Spleen (tissue), 11 donors: ENCODE data around the gene CLASRP. TPM values are rescaled to one million over a fixed set of nuclear protein-coding genes. Genes with fewer than 3 reads are reported as not detected.

Source experiments
- DNase-seq: peaks from one replicate; pipeline ENCODE4 v3.0.0-alpha.2; 2020
- H3K27ac ChIP-seq, 8 donors: fragments of 200-600 bp; sonication (generic) in 7 of 8; 1 replicate in 4 of 8; 2 replicates in 4 of 8; pipeline versions ENCODE4 v1.5.0 to v1.8.0; 2016 to 2021; ENCODE audit warnings: inconsistent platforms in 4 of 8, mild to moderate bottlenecking in 4 of 8, moderate library complexity in 1 of 8
- H3K27me3 ChIP-seq, 7 donors: fragments of 200-600 bp; sonication (generic) in 6 of 7; replicated peaks in 1 of 7; 1 replicate in 4 of 7; 2 replicates in 3 of 7; pipeline versions ENCODE4 v1.5.0 to v1.8.0; 2016 to 2021; ENCODE audit warnings: inconsistent platforms in 3 of 7, mild to moderate bottlenecking in 1 of 7
- H3K36me3 ChIP-seq, 6 donors: fragments of 200-600 bp; sonication (generic) in 5 of 6; 1 replicate in 4 of 6; 2 replicates in 2 of 6; pipeline versions ENCODE4 v1.5.0 to v1.8.0; 2016 to 2021; ENCODE audit warnings: inconsistent platforms in 2 of 6
- H3K4me1 ChIP-seq, 6 donors: fragments of 200-600 bp; sonication (generic) in 5 of 6; 1 replicate in 3 of 6; 2 replicates in 3 of 6; pipeline versions ENCODE4 v1.5.0 to v1.8.0; 2016 to 2021; ENCODE audit warnings: inconsistent platforms in 3 of 6
- H3K4me3 ChIP-seq, 8 donors: fragments of 200-600 bp; sonication (generic) in 7 of 8; 1 replicate in 4 of 8; 2 replicates in 4 of 8; pipeline versions ENCODE4 v1.5.0 to v1.8.0; 2016 to 2021; ENCODE audit warnings: inconsistent platforms in 4 of 8, mild to moderate bottlenecking in 4 of 8, moderate library complexity in 2 of 8
- H3K9me3 ChIP-seq, 8 donors: fragments of 200-600 bp; sonication (generic) in 7 of 8; 1 replicate in 4 of 8; 2 replicates in 4 of 8; pipeline versions ENCODE4 v1.5.0 to v1.8.0; 2016 to 2021; ENCODE audit warnings: inconsistent platforms in 4 of 8
- POLR2A ChIP-seq, 3 donors: fragments of 450-650 bp; IDR thresholded peaks; one replicate each; pipeline ENCODE4 v1.5.1; 2017; ENCODE audit warnings: antibody characterized with exemption in 3 of 3, mild to moderate bottlenecking in 1 of 3
- POLR2AphosphoS5 ChIP-seq, 3 donors: sonication (generic); formaldehyde crosslinking; IDR thresholded peaks; one replicate each; pipeline ENCODE4 v1.5.1; 2017; ENCODE audit warnings: antibody characterized with exemption in 3 of 3
- WGBS, 5 donors: extraction: QIAGEN DNeasy Blood & Tissue Kit in 3 of 5; methylation state at CpG; one replicate each; pipeline versions ENCODE4 v1.1.5 to v1.1.7; 2013 to 2018; 5-methylcytosine and 5-hydroxymethylcytosine counted together
- intact Hi-C: fragments of 100-400 bp; cut with DNase I; formaldehyde crosslinking; loops from one replicate; pipeline ENCODE4 v1.15.0; 2023; ENCODE audit warnings: low total_unique reads
- polyA plus RNA-seq, 3 donors: library from polyadenylated mRNA; stranded (reverse); fragments of 200-250 nt; gene quantifications; one replicate each; pipeline ENCODE4 v1.2.1, GENCODE V29; 2013
- total RNA-seq, 7 donors: library from RNA; depleted of rRNA in 3 of 7; stranded (reverse); fragments of >200 nt in 3 of 7; fragmentation: NEBNext Ultra II Directional in 4 of 7; extraction: Animal tissue kit (Norgen Biotek cat#: 25700) in 4 of 7; gene quantifications; one replicate each; pipeline versions ENCODE4 v1.1.0 to v1.2.1, GENCODE V29; 2016 to 2021
- TF ChIP-seq, protein P1 (sequence below), 11 experiments: fragments of 200-600 bp in 7 of 11; fragments of 450-650 bp in 4 of 11; sonication (generic) in 4 of 11; IDR thresholded peaks in 8 of 11; conservative IDR thresholded peaks in 3 of 11; 1 replicate in 7 of 11; 2 replicates in 4 of 11; pipeline versions ENCODE4 v1.4.0 to v1.8.0; 2016 to 2021; ENCODE audit warnings: antibody characterized with exemption in 11 of 11, inconsistent platforms in 4 of 11, mild to moderate bottlenecking in 1 of 11
- donor health status: healthy with polysubstance abuse.
- donor health status: DM: no; HTN: no; CAD: no; lungs with moderate emphysema.
- donor health status: DM: no; HTN: no; CAD: no.
- donor health status: Bipolar disorder and iron deficiency.
- donor health status: healthy.
- donor health status: DM: no; HTN: no; CAD: no.
- donor health status: DM: yes; HTN: yes; CAD: no.

CLASRP gene
- total and polyA plus RNA-seq, 10 donors: 61.3 to 215 (median 145) TPM

GRCh38 chr19:45001087-45001739 lies 37.6 kb upstream of the CLASRP start, which contains the start of gene RELB:
Gene RELB, plus strand, starts transcription at chr19:45001464. Its CDS starts 116 bp downstream, at chr19:45001580.
- peak; percentile 97 for DNase-seq
- Histone ChIP-seq H3K36me3 (peaks cover 0 to 36% (median 22%) of the 10 kb centered on the region in 6 donors), H3K27ac (peak within 1 kb of the TSS; percentile 94 to 100 (median 100)), H3K4me3 (peak within 1 kb of the TSS; percentile 65 to 91 (median 76)), H3K27me3 (no peaks in the 10 kb centered on the region), H3K9me3 (no peaks in the 10 kb centered on the region), H3K4me1 (peaks cover 8 to 33% (median 19%) of the 10 kb centered on the region in 6 donors)
- 1 to 19% (median 2%) methylated on average over 6 to 79 of the region's 79 CpGs for WGBS, 5 donors
- intact Hi-C loops: no loop called here
- no peak for TF ChIP-seq POLR2A (IDR thresholded peaks at IDR 0.05)
- TF ChIP-seq POLR2AphosphoS5 (IDR thresholded peaks at IDR 0.05): peak; percentile 61 to 85 (median 71)

DNA sequence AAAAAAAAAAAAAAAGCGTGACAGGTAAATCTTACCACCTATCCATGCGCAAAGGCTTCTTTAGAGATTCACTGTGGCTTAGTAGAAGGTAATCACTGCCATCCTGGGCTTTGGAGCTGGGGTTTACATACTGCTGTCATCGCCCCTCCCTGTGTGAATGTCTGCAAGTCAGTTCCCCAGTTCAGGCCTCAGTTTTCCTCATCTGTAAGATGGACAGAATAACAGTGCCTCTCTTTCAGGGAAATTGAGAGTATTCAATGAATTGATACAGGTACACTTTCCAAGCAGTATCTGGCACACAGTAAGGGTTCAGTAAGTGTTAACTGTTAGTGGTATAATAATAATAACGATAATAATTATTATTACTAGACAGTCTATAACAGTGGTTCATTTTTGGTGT lies 35.4 kb upstream of the CLASRP start:
- peaks cover 0 to 59% (median 35%) of the 10 kb centered on the region in 6 donors for H3K36me3 ChIP-seq
- intact Hi-C loops: no loop called here
- no peak overlapping the region for H3K27ac ChIP-seq
- WGBS, 5 donors: 92 to 95% (median 94%) methylated on average over 4 of the region's 4 CpGs
- no peak overlapping the region for H3K4me3 ChIP-seq
- H3K4me1 ChIP-seq: peaks cover 8 to 46% (median 23%) of the 10 kb centered on the region in 6 donors
- no peaks in the 10 kb centered on the region for H3K27me3 ChIP-seq
- H3K9me3 ChIP-seq: no peaks in the 10 kb centered on the region
- no peak for DNase-seq
- TF ChIP-seq POLR2A (IDR thresholded peaks at IDR 0.05) (no peak), POLR2AphosphoS5 (IDR thresholded peaks at IDR 0.05) (no peak)
- TF ChIP-seq, protein P1, sequence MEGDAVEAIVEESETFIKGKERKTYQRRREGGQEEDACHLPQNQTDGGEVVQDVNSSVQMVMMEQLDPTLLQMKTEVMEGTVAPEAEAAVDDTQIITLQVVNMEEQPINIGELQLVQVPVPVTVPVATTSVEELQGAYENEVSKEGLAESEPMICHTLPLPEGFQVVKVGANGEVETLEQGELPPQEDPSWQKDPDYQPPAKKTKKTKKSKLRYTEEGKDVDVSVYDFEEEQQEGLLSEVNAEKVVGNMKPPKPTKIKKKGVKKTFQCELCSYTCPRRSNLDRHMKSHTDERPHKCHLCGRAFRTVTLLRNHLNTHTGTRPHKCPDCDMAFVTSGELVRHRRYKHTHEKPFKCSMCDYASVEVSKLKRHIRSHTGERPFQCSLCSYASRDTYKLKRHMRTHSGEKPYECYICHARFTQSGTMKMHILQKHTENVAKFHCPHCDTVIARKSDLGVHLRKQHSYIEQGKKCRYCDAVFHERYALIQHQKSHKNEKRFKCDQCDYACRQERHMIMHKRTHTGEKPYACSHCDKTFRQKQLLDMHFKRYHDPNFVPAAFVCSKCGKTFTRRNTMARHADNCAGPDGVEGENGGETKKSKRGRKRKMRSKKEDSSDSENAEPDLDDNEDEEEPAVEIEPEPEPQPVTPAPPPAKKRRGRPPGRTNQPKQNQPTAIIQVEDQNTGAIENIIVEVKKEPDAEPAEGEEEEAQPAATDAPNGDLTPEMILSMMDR (IDR thresholded peaks at IDR 0.05 in 8 of 11, conservative IDR thresholded peaks at IDR 0.05 in 3 of 11): no peak

GRCh38 chr19:45005787-45006186 lies 33.1 kb upstream of the CLASRP start:
- H3K36me3 ChIP-seq: peaks cover 0 to 82% (median 42%) of the 10 kb centered on the region in 6 donors
- 92 to 97% (median 94%) methylated on average over 9 of the region's 9 CpGs for WGBS, 5 donors
- no peak overlapping the region for H3K27ac ChIP-seq
- peaks cover 8 to 40% (median 18%) of the 10 kb centered on the region in 6 donors for H3K4me1 ChIP-seq
- no peak for DNase-seq
- no peak overlapping the region for H3K4me3 ChIP-seq
- intact Hi-C loops: no loop called here
- H3K27me3 ChIP-seq: no peaks in the 10 kb centered on the region
- TF ChIP-seq, protein P1 (IDR thresholded peaks at IDR 0.05 in 8 of 11, conservative IDR thresholded peaks at IDR 0.05 in 3 of 11): no peak
- TF ChIP-seq POLR2A (IDR thresholded peaks at IDR 0.05): no peak
- TF ChIP-seq POLR2AphosphoS5 (IDR thresholded peaks at IDR 0.05): no peak
- no peaks in the 10 kb centered on the region for H3K9me3 ChIP-seq

- DNase-seq: no peak
- no peak overlapping the region for H3K4me3 ChIP-seq
- WGBS, 5 donors: 84 to 89% (median 85%) methylated on average over 4 to 10 of the region's 10 CpGs
- TF ChIP-seq, protein P1 (IDR thresholded peaks at IDR 0.05 in 8 of 11, conservative IDR thresholded peaks at IDR 0.05 in 3 of 11): no peak
- TF ChIP-seq POLR2A (IDR thresholded peaks at IDR 0.05) (no peak), POLR2AphosphoS5 (IDR thresholded peaks at IDR 0.05) (no peak)
- H3K27ac ChIP-seq: peak overlapping the region in 1 of 8 donors; percentile 24
- H3K9me3 ChIP-seq: no peaks in the 10 kb centered on the region
- H3K36me3 ChIP-seq: peaks cover 0 to 98% (median 60%) of the 10 kb centered on the region in 6 donors
- intact Hi-C loops: no loop called here
- no peaks in the 10 kb centered on the region for H3K27me3 ChIP-seq
- H3K4me1 ChIP-seq: peaks cover 0 to 25% (median 4%) of the 10 kb centered on the region in 6 donors
Measured at GRCh38 chr19:45008552-45008951, 30.3 kb upstream of the CLASRP start.
